ENCODE measurements around the gene KNSTRN. TPM values are rescaled to one million over a fixed set of nuclear protein-coding genes. Genes with fewer than 3 reads are reported as not detected.

Gene KNSTRN
- total RNA-seq, 1 experiment from 2014 or later, result 93.9 TPM

Other genes starting within 250 kb of the KNSTRN start
- gene BUB1B, start 221.7 kb upstream of the KNSTRN start, total RNA-seq (2014; rRNA removed; shearing (Covaris generic)), result 90.7 and 105 TPM in 2 replicates
- gene PAK6, start 143.7 kb upstream of the KNSTRN start, total RNA-seq (2014; rRNA removed; shearing (Covaris generic)), result not detected in 2 replicates
- gene ANKRD63, start 99.7 kb upstream of the KNSTRN start, total RNA-seq (2014; rRNA removed; shearing (Covaris generic)), result 0.12 and 0.35 TPM in 2 replicates
- gene PLCB2, start 74.8 kb upstream of the KNSTRN start, total RNA-seq (2014; rRNA removed; shearing (Covaris generic)), result 2.0 and 2.9 TPM in 2 replicates
- 23.4 and 24.1 TPM in 2 replicates for gene INAFM2, start 59.0 kb upstream of the KNSTRN start, total RNA-seq (2014; rRNA removed; shearing (Covaris generic))
- gene CCDC9B, start 41.8 kb upstream of the KNSTRN start, total RNA-seq (2014; rRNA removed; shearing (Covaris generic)), result 2.4 and 3.2 TPM in 2 replicates
- gene PHGR1, start 31.7 kb upstream of the KNSTRN start, total RNA-seq (2014; rRNA removed; shearing (Covaris generic)), result not detected in 2 replicates
- gene DISP2, start 24.5 kb upstream of the KNSTRN start, total RNA-seq (2014; rRNA removed; shearing (Covaris generic)), result 0.22 and 0.38 TPM in 2 replicates
- gene IVD, start 23.1 kb downstream of the KNSTRN start, total RNA-seq (2014; rRNA removed; shearing (Covaris generic)), result 34.9 and 36.7 TPM in 2 replicates
- 10.9 and 11.0 TPM in 2 replicates for gene BAHD1, start 58.2 kb downstream of the KNSTRN start, total RNA-seq (2014; rRNA removed; shearing (Covaris generic))
- gene CHST14, start 88.3 kb downstream of the KNSTRN start, total RNA-seq (2014; rRNA removed; shearing (Covaris generic)), result 36.7 and 39.4 TPM in 2 replicates
- gene CCDC32, start 182.3 kb downstream of the KNSTRN start, total RNA-seq (2014; rRNA removed; shearing (Covaris generic)), result 15.3 and 16.8 TPM in 2 replicates
- gene RPUSD2, start 186.6 kb downstream of the KNSTRN start, total RNA-seq (2014; rRNA removed; shearing (Covaris generic)), result 17.0 and 19.0 TPM in 2 replicates
- gene KNL1, start 211.5 kb downstream of the KNSTRN start, total RNA-seq (2014; rRNA removed; shearing (Covaris generic)), result 93.7 and 100 TPM in 2 replicates